Keratinocyte (primary cell): ENCODE measurements around the gene COL25A1. TPM values are rescaled to one million over a fixed set of nuclear protein-coding genes. Genes with fewer than 3 reads are reported as not detected.

Source experiments
- DNase-seq: peaks from one replicate; pipeline ENCODE4 v3.0.0-alpha.2; 2011; ENCODE audit warnings: low read depth, missing footprints, low spot score
- FAIRE-seq: peaks from 2 replicates; lab custom pipeline; 2011; peaks lifted over from hg19 to GRCh38; lab: Jason Lieb, UNC
- H2AFZ ChIP-seq: 2 replicates; pipeline ENCODE4 v1.6.0; 2012; ENCODE audit warnings: low read length, control low read depth, inconsistent platforms; ENCODE audit not compliant: control insufficient read depth
- H3K27ac ChIP-seq: 2 replicates; pipeline ENCODE4 v1.5.1; 2011; ENCODE audit warnings: low read length; ENCODE audit not compliant: control insufficient read depth, insufficient read depth
- H3K27me3 ChIP-seq: 3 replicates; pipeline ENCODE4 v1.6.0; 2011; ENCODE audit warnings: low read length; ENCODE audit not compliant: control insufficient read depth, insufficient read depth; ENCODE audit errors: extremely low read depth
- H3K36me3 ChIP-seq, 2 experiments: 2 replicates in 1 of 2; 3 replicates in 1 of 2; pipeline ENCODE4 v1.5.1; 2011; ENCODE audit warnings: low read length in 2 of 2, mild to moderate bottlenecking in 1 of 2; ENCODE audit not compliant: control insufficient read depth in 2 of 2, insufficient read depth in 2 of 2; ENCODE audit errors: extremely low read depth in 1 of 2
- H3K4me1 ChIP-seq: 3 replicates; pipeline ENCODE4 v1.5.1; 2011; ENCODE audit warnings: low read length; ENCODE audit not compliant: control insufficient read depth, insufficient read depth; ENCODE audit errors: extremely low read depth
- H3K4me2 ChIP-seq: 3 replicates; pipeline ENCODE4 v1.6.0; 2011; ENCODE audit warnings: low read depth, low read length; ENCODE audit not compliant: control insufficient read depth, insufficient read depth; ENCODE audit errors: extremely low read depth
- H3K4me3 ChIP-seq, 3 experiments: fragments of 200-600 bp in 1 of 3; sonication (generic) in 1 of 3; 2 replicates in 2 of 3; 3 replicates in 1 of 3; pipeline ENCODE4 v1.5.1; 2011 to 2016; ENCODE audit warnings: low read length in 3 of 3, mild to moderate bottlenecking in 3 of 3, control low read depth in 2 of 3, inconsistent platforms in 1 of 3, low read depth in 1 of 3, mixed read lengths in 1 of 3, mixed run types in 1 of 3, moderate library complexity in 1 of 3; ENCODE audit not compliant: control insufficient read depth in 2 of 3, insufficient read depth in 2 of 3; ENCODE audit errors: extremely low read depth in 1 of 3
- H3K79me2 ChIP-seq: 2 replicates; pipeline ENCODE4 v1.6.0; 2012; ENCODE audit warnings: low read length; ENCODE audit not compliant: control insufficient read depth, insufficient read depth
- H3K9ac ChIP-seq: 3 replicates; pipeline ENCODE4 v1.6.0; 2011; ENCODE audit warnings: low read length; ENCODE audit not compliant: control insufficient read depth, insufficient read depth; ENCODE audit errors: extremely low read depth
- H3K9me1 ChIP-seq: 3 replicates; pipeline ENCODE4 v1.6.0; 2011; ENCODE audit warnings: low read length; ENCODE audit not compliant: control insufficient read depth, insufficient read depth; ENCODE audit errors: extremely low read depth
- H3K9me3 ChIP-seq: 2 replicates; pipeline ENCODE4 v1.5.1; 2012; ENCODE audit warnings: low read depth, low read length; ENCODE audit not compliant: control insufficient read depth
- H4K20me1 ChIP-seq: 3 replicates; pipeline ENCODE4 v1.6.0; 2011; ENCODE audit warnings: low read length; ENCODE audit not compliant: control insufficient read depth, insufficient read depth; ENCODE audit errors: extremely low read depth
- CTCF ChIP-seq, 3 experiments: IDR thresholded peaks in 1 of 3; conservative IDR thresholded peaks in 1 of 3; optimal IDR thresholded peaks in 1 of 3; 2 replicates in 2 of 3; 3 replicates in 1 of 3; pipeline versions ENCODE3 to v1.5.1; 2011; ENCODE audit warnings: low read length in 3 of 3, mild to moderate bottlenecking in 3 of 3, moderate library complexity in 2 of 3, control low read depth in 1 of 3, inconsistent platforms in 1 of 3; ENCODE audit not compliant: insufficient read depth in 2 of 3; ENCODE audit errors: extremely low read depth in 1 of 3
- EZH2 ChIP-seq: IDR thresholded peaks from one replicate; pipeline ENCODE4 v1.6.1; 2012; ENCODE audit warnings: inconsistent platforms, mild to moderate bottlenecking, low read length, moderate library complexity
- dilution Hi-C: fragments of 300-500 bp; cut with MboI; formaldehyde crosslinking; loops from one replicate; pipeline ENCODE4 v1.7.0; 2020; ENCODE audit warnings: low sequenced_read_pairs; ENCODE audit not compliant: extremely low pct_ligation_motif_present
- polyA plus RNA-seq, 5 experiments: library from polyadenylated mRNA; depleted of rRNA in 3 of 5; stranded (reverse) in 3 of 5; stranded (forward) in 1 of 5; unstranded in 1 of 5; fragments of >200 nt; gene quantifications; 1 replicate in 1 of 5; 2 replicates in 3 of 5; 3 replicates in 1 of 5; pipeline versions ENCODE4 v1.2.1 to v1.2.3, GENCODE V29; 2011 to 2012; ENCODE audit warnings: missing spikeins in 2 of 5, low read depth in 1 of 5, low replicate concordance in 1 of 5

COL25A1 gene
- polyA plus RNA-seq, 1 donor (not counting 4 experiments of a cell fraction or from before 2014, with no cell fraction given): not detected

- DNase-seq (no peak), FAIRE-seq (no peak)
- no peak overlapping the region for H3K27ac ChIP-seq
- H3K4me2 ChIP-seq: no peak overlapping the region
- H3K9ac ChIP-seq: no peak overlapping the region
- no peaks in the 10 kb centered on the region for H3K4me1 ChIP-seq
- no peaks in the 10 kb centered on the region for H3K9me1 ChIP-seq
- TF ChIP-seq CTCF (optimal IDR thresholded peaks at IDR 0.05 in 1 of 3, IDR thresholded peaks at IDR 0.05 in 1 of 3, conservative IDR thresholded peaks at IDR 0.05 in 1 of 3; ENCODE audit: extremely low read depth in 1 of 3, insufficient read depth in 2 of 3, low read length in 3 of 3) (no peak), EZH2 (no peak)
- no peak overlapping the region for H2AFZ ChIP-seq
- H4K20me1 ChIP-seq: no peaks in the 10 kb centered on the region
- H3K36me3 ChIP-seq: no peaks in the 10 kb centered on the region
- dilution Hi-C loops: no loop called here
- H3K27me3 ChIP-seq: no peaks in the 10 kb centered on the region
- no peak overlapping the region for H3K4me3 ChIP-seq
- no peaks in the 10 kb centered on the region for H3K79me2 ChIP-seq
- no peaks in the 10 kb centered on the region for H3K9me3 ChIP-seq
Observed at GRCh38 chr4:109079201-109079600, 223.3 kb downstream of the COL25A1 start.

- no peaks in the 10 kb centered on the region for H3K36me3 ChIP-seq
- no peaks in the 10 kb centered on the region for H3K27me3 ChIP-seq
- dilution Hi-C loops: no loop called here
- H3K79me2 ChIP-seq: no peaks in the 10 kb centered on the region
- DNase-seq: no peak
- H3K9me3 ChIP-seq: no peaks in the 10 kb centered on the region
- no peak for FAIRE-seq
- TF ChIP-seq EZH2 (no peak), CTCF (optimal IDR thresholded peaks at IDR 0.05 in 1 of 3, IDR thresholded peaks at IDR 0.05 in 1 of 3, conservative IDR thresholded peaks at IDR 0.05 in 1 of 3; ENCODE audit: extremely low read depth in 1 of 3, insufficient read depth in 2 of 3, low read length in 3 of 3) (no peak)
- no peak overlapping the region for H3K4me3 ChIP-seq
- H3K9me1 ChIP-seq: no peaks in the 10 kb centered on the region
- no peak overlapping the region for H3K9ac ChIP-seq
- no peaks in the 10 kb centered on the region for H4K20me1 ChIP-seq
- H3K4me1 ChIP-seq: no peaks in the 10 kb centered on the region
- H3K27ac ChIP-seq: no peak overlapping the region
- no peak overlapping the region for H3K4me2 ChIP-seq
- H2AFZ ChIP-seq: no peak overlapping the region
Observed at GRCh38 chr4:109078724-109079123, 223.7 kb downstream of the COL25A1 start.
